NT2/D1 (cell line): Measurements from ENCODE around the gene CRLF1.

Experiments used
- DNase-seq: peaks from one replicate; pipeline ENCODE4 v3.0.0-alpha.2; 2011; ENCODE audit warnings: low read depth, low spot score
- H3K27me3 ChIP-seq: 2 replicates; pipeline ENCODE4 v1.6.0; 2011; ENCODE audit warnings: mild to moderate bottlenecking; ENCODE audit not compliant: insufficient read length, insufficient read depth
- H3K36me3 ChIP-seq: 2 replicates; pipeline ENCODE4 v1.6.1; 2011; ENCODE audit warnings: mild to moderate bottlenecking, low read length, mixed read lengths; ENCODE audit not compliant: insufficient read depth, insufficient read length
- H3K4me1 ChIP-seq: 2 replicates; pipeline ENCODE4 v1.5.1; 2011; ENCODE audit not compliant: insufficient read depth, insufficient read length
- H3K4me3 ChIP-seq: 2 replicates; pipeline ENCODE4 v1.5.1; 2011; ENCODE audit warnings: low read depth; ENCODE audit not compliant: insufficient read length
- H3K9ac ChIP-seq: 2 replicates; pipeline ENCODE4 v1.6.0; 2011; ENCODE audit warnings: low read depth; ENCODE audit not compliant: insufficient read length
- H3K9me3 ChIP-seq: 2 replicates; pipeline ENCODE4 v1.5.1; 2011; ENCODE audit warnings: mild to moderate bottlenecking, low read length; ENCODE audit not compliant: insufficient read depth
- SUZ12 ChIP-seq: IDR thresholded peaks from 2 replicates; pipeline ENCODE4 v1.6.1; 2011; ENCODE audit not compliant: insufficient read length, insufficient read depth; ENCODE audit errors: extremely low read depth
- YY1 ChIP-seq: IDR thresholded peaks from 2 replicates; pipeline ENCODE4 v1.6.1; 2011; ENCODE audit not compliant: insufficient read length, insufficient read depth
- ZNF274 ChIP-seq: IDR thresholded peaks from 2 replicates; pipeline ENCODE4 v1.6.1; 2011; ENCODE audit warnings: mild to moderate bottlenecking, low read depth, low read length

CRLF1 gene

DNA sequence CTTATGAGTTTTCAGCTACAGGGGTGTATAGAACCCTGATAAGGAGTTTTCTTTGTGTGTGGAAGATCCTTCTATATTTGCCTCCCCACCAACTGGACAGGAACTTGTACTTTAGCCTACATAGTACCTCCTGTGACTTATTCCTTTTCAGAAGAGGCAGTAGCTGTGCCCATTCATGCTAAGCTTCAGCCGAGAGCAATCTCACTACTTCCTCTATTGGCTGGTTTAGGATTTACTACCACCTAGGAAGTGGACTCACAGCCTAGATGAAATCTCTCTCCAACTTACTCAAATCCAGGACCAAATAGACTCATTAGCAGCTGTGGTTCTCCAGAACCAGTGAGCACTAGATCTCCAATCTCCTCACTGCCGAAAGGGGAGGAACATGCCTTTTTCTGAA is 20.3 kb downstream of the CRLF1 start:
- Histone ChIP-seq H3K4me3 (no peak overlapping the region), H3K9me3 (peaks cover 4% of the 10 kb centered on the region; the same call in 1 of the 2 replicates), H3K36me3 (peaks cover 5% of the 10 kb centered on the region), H3K9ac (no peak overlapping the region), H3K27me3 (no peaks in the 10 kb centered on the region), H3K4me1 (peaks cover 9% of the 10 kb centered on the region)
- TF ChIP-seq SUZ12 (no peak), YY1 (no peak), ZNF274 (no peak)
- no peak for DNase-seq

- no peaks in the 10 kb centered on the region for H3K9me3 ChIP-seq
- H3K36me3 ChIP-seq, result peaks cover 30% of the 10 kb centered on the region
- DNase-seq, result no peak
- no peak overlapping the region for H3K9ac ChIP-seq
- no peak overlapping the region for H3K4me3 ChIP-seq
- no peaks in the 10 kb centered on the region for H3K4me1 ChIP-seq
- TF ChIP-seq ZNF274, result no peak
- TF ChIP-seq SUZ12, result no peak
- TF ChIP-seq YY1, result no peak
- H3K27me3 ChIP-seq, result no peaks in the 10 kb centered on the region
Measured at GRCh38 chr19:18580311-18580710, 26.3 kb downstream of the CRLF1 start.

DNA sequence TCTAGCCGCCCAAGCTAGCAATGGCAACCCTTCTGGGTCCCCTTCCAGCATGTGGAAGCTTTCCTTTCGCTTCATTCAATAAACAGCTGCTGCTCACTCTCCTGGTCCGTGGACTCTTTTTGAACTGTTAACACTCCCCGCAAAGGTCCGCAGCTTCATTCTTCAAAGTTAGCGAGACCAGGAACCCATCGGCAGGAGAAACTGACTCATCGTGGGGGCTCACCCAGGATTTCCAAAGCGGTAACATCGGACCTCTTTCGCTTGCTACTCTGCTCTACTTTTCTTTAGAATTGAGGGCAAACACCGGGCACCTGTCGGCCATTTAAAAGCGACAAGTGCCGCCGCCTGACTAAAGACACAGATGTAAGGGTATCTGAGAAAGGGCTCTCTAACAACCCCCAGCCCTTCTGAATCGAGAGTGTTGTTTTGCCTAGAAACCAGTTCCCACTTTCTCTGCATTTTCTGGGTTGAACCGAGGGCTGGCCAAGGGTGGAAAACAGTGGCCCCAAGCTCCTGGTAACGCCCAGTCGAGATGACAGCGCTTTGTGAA is 29.2 kb downstream of the CRLF1 start:
- H3K9ac ChIP-seq, result no peak overlapping the region
- H3K9me3 ChIP-seq, result no peaks in the 10 kb centered on the region
- no peak for DNase-seq
- TF ChIP-seq ZNF274 (no peak), YY1 (no peak), SUZ12 (no peak)
- H3K27me3 ChIP-seq, result no peaks in the 10 kb centered on the region
- H3K4me3 ChIP-seq, result no peak overlapping the region
- H3K36me3 ChIP-seq, result peaks cover 57% of the 10 kb centered on the region
- peaks cover 7% of the 10 kb centered on the region for H3K4me1 ChIP-seq

GRCh38 chr19:18576383-18576782 is 30.2 kb downstream of the CRLF1 start:
- Histone ChIP-seq H3K36me3 (peaks cover 58% of the 10 kb centered on the region), H3K27me3 (no peaks in the 10 kb centered on the region)
- DNase-seq, result no peak

DNA sequence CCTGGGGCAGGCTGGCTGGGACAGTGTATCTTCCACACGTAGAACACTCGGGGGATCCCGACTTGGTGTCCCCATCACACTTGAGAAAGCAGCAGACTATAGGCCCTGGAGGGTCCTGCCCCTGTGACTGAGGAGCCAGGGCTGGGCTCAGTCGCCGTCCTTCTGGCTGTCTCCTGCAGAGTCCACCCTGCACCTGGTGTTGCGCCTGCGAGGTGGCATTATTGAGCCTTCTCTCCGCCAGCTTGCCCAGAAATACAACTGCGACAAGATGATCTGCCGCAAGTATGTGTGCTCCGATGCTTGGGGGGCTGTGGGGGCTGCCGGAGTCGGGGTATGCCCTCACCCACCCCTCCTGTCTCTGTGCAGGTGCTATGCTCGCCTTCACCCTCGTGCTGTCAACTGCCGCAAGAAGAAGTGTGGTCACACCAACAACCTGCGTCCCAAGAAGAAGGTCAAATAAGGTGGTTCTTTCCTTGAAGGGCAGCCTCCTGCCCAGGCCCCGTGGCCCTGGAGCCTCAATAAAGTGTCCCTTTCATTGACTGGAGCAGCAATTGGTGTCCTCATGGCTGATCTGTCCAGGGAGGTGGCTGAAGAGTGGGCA is 31.8 kb downstream of the CRLF1 start:
- no peaks in the 10 kb centered on the region for H3K27me3 ChIP-seq
- H3K9me3 ChIP-seq, result no peaks in the 10 kb centered on the region
- H3K4me1 ChIP-seq, result peaks cover 7% of the 10 kb centered on the region
- DNase-seq, result no peak
- H3K9ac ChIP-seq, result peak overlapping the region; percentile 0
- H3K4me3 ChIP-seq, result no peak overlapping the region
- TF ChIP-seq SUZ12, result no peak
- no peak for TF ChIP-seq YY1
- no peak for TF ChIP-seq ZNF274
- peaks cover 62% of the 10 kb centered on the region for H3K36me3 ChIP-seq

More at GRCh38 chr19:18576383-18576782, 30.2 kb downstream of the CRLF1 start:
- TF ChIP-seq ZNF274 (no peak), YY1 (no peak), SUZ12 (no peak)
- H3K4me1 ChIP-seq, result peaks cover 7% of the 10 kb centered on the region
- H3K9me3 ChIP-seq, result no peaks in the 10 kb centered on the region
- H3K4me3 ChIP-seq, result no peak overlapping the region
- no peak overlapping the region for H3K9ac ChIP-seq

- no peaks in the 10 kb centered on the region for H3K9me3 ChIP-seq
- H3K36me3 ChIP-seq, result peaks cover 77% of the 10 kb centered on the region
- peaks cover 7% of the 10 kb centered on the region for H3K4me1 ChIP-seq
- peak within 1 kb of the TSS; percentile 89 for H3K4me3 ChIP-seq
- peak within 1 kb of the TSS; percentile 97 for H3K9ac ChIP-seq
- TF ChIP-seq YY1 (peak; percentile 99), SUZ12 (no peak)
- H3K27me3 ChIP-seq, result no peaks in the 10 kb centered on the region
- DNase-seq, result peak; percentile 99
Measured at GRCh38 chr19:18571564-18572344, 34.8 kb downstream of the CRLF1 start, which contains the start of gene UBA52. TSS of gene UBA52 (plus strand) at chr19:18571857. CDS start at chr19:18573301, 1,444 bp downstream.

DNA sequence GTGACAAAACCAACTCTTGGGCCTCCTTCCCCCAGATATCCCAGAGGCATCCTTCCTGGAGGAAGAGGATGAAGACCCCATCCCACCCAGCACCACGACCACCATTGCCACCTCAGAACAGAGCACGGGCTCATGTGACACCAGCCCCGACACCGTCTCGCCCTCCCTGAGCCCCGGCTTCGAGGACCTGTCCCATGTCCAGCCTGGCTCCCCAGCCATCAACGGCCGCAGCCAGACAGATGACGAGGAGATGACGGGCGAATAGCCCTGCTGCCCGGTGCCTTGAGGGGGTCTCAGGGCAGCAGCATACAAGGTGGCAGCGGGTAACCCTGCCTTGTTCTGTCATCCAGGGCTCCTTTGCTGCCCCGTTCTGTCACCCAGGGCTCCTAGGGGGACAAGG is 38.2 kb downstream of the CRLF1 start:
- no peaks in the 10 kb centered on the region for H3K27me3 ChIP-seq
- no peak overlapping the region for H3K9ac ChIP-seq
- no peak for DNase-seq
- no peaks in the 10 kb centered on the region for H3K9me3 ChIP-seq
- no peak for TF ChIP-seq ZNF274
- no peak for TF ChIP-seq SUZ12
- no peak for TF ChIP-seq YY1
- H3K4me3 ChIP-seq, result no peak overlapping the region
- peaks cover 74% of the 10 kb centered on the region for H3K36me3 ChIP-seq
- H3K4me1 ChIP-seq, result peaks cover 4% of the 10 kb centered on the region
